Adipocyte (in vitro differentiated cells): ENCODE measurements around the gene KPRP.

Experiments used
- DNase-seq: peaks from one replicate; pipeline ENCODE4 v3.0.0-alpha.2; 2015; ENCODE audit warnings: low read depth
- H3K27me3 ChIP-seq: replicated peaks from 2 replicates; pipeline ENCODE4 v1.7.0; 2013; ENCODE audit warnings: mild to moderate bottlenecking, low read length, moderate library complexity; ENCODE audit not compliant: control insufficient read depth, insufficient read depth
- H3K36me3 ChIP-seq: 2 replicates; pipeline ENCODE4 v1.7.0; 2013; ENCODE audit warnings: low read length, mild to moderate bottlenecking, moderate library complexity; ENCODE audit not compliant: control insufficient read depth, insufficient read depth, severe bottlenecking
- H3K4me1 ChIP-seq: 2 replicates; pipeline ENCODE4 v1.7.0; 2013; ENCODE audit warnings: mild to moderate bottlenecking, low read length, moderate library complexity; ENCODE audit not compliant: control insufficient read depth, insufficient read depth
- H3K4me3 ChIP-seq: 2 replicates; pipeline ENCODE4 v1.7.0; 2013; ENCODE audit warnings: mild to moderate bottlenecking, low read length, moderate library complexity
- H3K9ac ChIP-seq: 2 replicates; pipeline ENCODE4 v1.7.0; 2013; ENCODE audit warnings: mild to moderate bottlenecking, low read length, moderate library complexity
- H3K9me3 ChIP-seq: 2 replicates; pipeline ENCODE4 v1.7.0; 2013; ENCODE audit warnings: mild to moderate bottlenecking, low read length, moderate library complexity; ENCODE audit not compliant: control insufficient read depth

KPRP gene

GRCh38 chr1:152757747-152758146 lies at the start of gene KPRP:
Gene KPRP (plus strand): TSS chr1:152758025. CDS start chr1:152759589, 1,564 bp downstream.
- Histone ChIP-seq H3K36me3 (no peaks in the 10 kb centered on the region), H3K4me3 (no peak within 1 kb of the TSS), H3K9ac (no peak within 1 kb of the TSS), H3K27me3 (no peaks in the 10 kb centered on the region), H3K9me3 (no peaks in the 10 kb centered on the region), H3K4me1 (peaks cover 7% of the 10 kb centered on the region)
- DNase-seq = no peak

DNA sequence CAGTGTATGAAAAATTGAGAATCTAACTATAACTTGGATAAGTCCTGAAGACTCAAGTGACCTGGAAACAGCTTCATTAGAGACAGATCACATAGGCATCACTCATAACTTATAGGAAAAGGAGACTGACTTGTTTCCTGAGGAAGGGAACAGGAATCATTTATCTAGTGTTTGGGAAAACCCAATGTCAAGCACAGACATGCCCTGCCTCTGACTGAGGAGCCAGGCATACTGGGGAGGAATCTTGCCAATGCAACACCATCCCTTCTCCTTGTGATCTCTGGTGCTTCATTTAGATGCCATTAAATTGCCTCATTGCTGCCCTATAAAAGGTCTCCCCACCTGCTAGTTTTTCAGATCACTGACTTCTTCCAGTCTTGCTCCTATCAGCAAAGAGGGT lies 39.6 kb upstream of the KPRP start:
- Histone ChIP-seq H3K9ac (no peak overlapping the region), H3K36me3 (no peaks in the 10 kb centered on the region), H3K9me3 (peaks cover 5% of the 10 kb centered on the region), H3K4me1 (no peaks in the 10 kb centered on the region), H3K27me3 (peaks cover 20% of the 10 kb centered on the region), H3K4me3 (no peak overlapping the region)
- no peak for DNase-seq

- Histone ChIP-seq H3K4me1 (no peaks in the 10 kb centered on the region), H3K36me3 (no peaks in the 10 kb centered on the region), H3K4me3 (no peak overlapping the region), H3K27me3 (peaks cover 10% of the 10 kb centered on the region), H3K9ac (no peak overlapping the region), H3K9me3 (no peaks in the 10 kb centered on the region)
- DNase-seq = no peak
Observed at GRCh38 chr1:152725261-152725660, 32.6 kb upstream of the KPRP start.

DNA sequence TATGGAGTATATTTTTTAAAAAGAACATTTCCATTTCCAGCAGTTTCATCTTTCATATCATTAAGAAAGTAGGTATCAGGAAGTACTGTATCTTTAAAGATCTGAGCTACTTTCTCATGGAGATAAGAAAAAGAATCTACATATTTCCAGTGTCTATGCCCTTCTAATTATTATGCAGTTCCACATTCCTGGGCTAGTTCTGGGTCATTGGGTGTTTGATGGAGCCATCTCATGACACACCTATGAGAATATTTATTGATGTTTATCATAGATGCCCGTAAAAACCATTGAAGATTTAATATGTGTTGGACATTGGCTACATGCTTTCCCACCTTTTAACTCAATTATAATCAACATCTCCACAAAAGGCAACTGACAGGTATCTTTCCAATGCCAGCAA lies 28.8 kb upstream of the KPRP start:
- no peaks in the 10 kb centered on the region for H3K36me3 ChIP-seq
- H3K4me1 ChIP-seq = no peaks in the 10 kb centered on the region
- H3K4me3 ChIP-seq = no peak overlapping the region
- no peaks in the 10 kb centered on the region for H3K9me3 ChIP-seq
- no peak for DNase-seq
- no peaks in the 10 kb centered on the region for H3K27me3 ChIP-seq
- no peak overlapping the region for H3K9ac ChIP-seq

GRCh38 chr1:152735648-152736047 lies 22.2 kb upstream of the KPRP start:
- H3K9ac ChIP-seq = no peak overlapping the region
- no peak for DNase-seq
- H3K9me3 ChIP-seq = no peaks in the 10 kb centered on the region
- no peaks in the 10 kb centered on the region for H3K27me3 ChIP-seq
- peaks cover 10% of the 10 kb centered on the region for H3K4me1 ChIP-seq
- H3K36me3 ChIP-seq = no peaks in the 10 kb centered on the region
- H3K4me3 ChIP-seq = no peak overlapping the region

GRCh38 chr1:152737997-152738396 lies 19.8 kb upstream of the KPRP start:
- Histone ChIP-seq H3K9me3 (no peaks in the 10 kb centered on the region), H3K27me3 (no peaks in the 10 kb centered on the region), H3K9ac (no peak overlapping the region), H3K4me3 (no peak overlapping the region), H3K36me3 (no peaks in the 10 kb centered on the region), H3K4me1 (peaks cover 16% of the 10 kb centered on the region)
- DNase-seq = no peak

DNA sequence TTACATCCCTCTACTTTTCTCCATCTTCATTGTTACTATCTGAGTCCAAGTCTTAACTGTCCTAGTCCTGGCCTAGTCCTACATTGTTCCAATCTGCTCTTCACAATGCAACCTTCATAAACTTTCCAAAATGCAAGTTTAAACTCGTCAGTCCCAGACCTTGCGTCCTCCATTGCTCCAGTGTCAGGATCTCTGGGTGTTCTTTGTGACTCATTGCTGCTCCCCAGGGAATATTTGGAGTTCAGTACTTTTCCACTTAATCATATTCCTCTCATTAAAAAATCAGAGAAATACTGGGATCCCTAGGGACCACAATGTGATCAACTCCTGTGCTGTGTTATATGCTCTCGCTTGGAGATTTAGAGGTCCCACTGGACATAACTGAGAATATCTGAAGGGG lies 18.0 kb upstream of the KPRP start:
- Histone ChIP-seq H3K4me1 (peaks cover 34% of the 10 kb centered on the region), H3K4me3 (no peak overlapping the region), H3K36me3 (no peaks in the 10 kb centered on the region), H3K27me3 (no peaks in the 10 kb centered on the region), H3K9me3 (no peaks in the 10 kb centered on the region), H3K9ac (no peak overlapping the region)
- no peak for DNase-seq

GRCh38 chr1:152741656-152742055 lies 16.2 kb upstream of the KPRP start:
- Histone ChIP-seq H3K9me3 (no peaks in the 10 kb centered on the region), H3K4me1 (peaks cover 35% of the 10 kb centered on the region), H3K4me3 (no peak overlapping the region), H3K9ac (no peak overlapping the region), H3K27me3 (no peaks in the 10 kb centered on the region), H3K36me3 (no peaks in the 10 kb centered on the region)
- DNase-seq = no peak

DNA sequence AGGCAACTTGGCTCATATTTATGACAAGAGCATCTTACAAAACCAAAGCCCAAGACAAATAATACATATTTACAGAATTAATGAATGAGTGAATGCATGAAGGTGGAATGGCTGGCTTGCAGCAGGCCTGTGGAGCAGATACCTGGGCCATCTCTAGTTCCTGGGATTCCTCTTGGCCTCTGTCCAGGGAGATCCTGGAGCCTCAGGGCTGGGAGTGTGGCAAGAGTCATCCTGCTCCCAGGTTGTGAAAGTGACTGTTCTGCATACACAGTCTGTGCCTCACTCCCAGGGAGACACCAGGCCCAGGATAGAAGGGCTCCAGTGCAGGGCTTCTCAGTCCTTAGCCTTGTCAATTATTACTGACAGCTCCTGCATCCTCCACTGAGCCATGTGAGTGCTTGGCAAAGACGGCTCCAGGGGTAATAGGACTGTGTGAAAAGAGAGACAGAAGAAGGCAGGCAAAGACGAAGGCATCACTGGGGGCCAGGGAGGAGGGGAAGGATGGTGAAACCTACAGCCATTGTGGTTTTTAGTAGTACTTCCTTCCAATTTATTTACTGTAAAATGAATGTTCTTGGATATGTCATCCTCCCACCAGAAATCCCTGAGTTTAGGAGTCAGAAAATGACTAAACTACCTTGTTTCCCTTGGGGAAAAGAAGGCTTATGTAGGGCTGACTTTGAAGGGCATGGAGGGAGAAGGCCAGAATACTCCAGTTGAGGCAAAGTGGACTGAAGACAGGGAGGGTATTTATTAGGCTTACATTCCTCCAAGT lies 14.3 kb upstream of the KPRP start:
- Histone ChIP-seq H3K36me3 (no peaks in the 10 kb centered on the region), H3K4me1 (peaks cover 29% of the 10 kb centered on the region), H3K9ac (no peak overlapping the region), H3K27me3 (no peaks in the 10 kb centered on the region), H3K9me3 (no peaks in the 10 kb centered on the region), H3K4me3 (no peak overlapping the region)
- no peak for DNase-seq

GRCh38 chr1:152745289-152745704 lies 12.5 kb upstream of the KPRP start:
- Histone ChIP-seq H3K36me3 (no peaks in the 10 kb centered on the region), H3K27me3 (no peaks in the 10 kb centered on the region), H3K9me3 (no peaks in the 10 kb centered on the region), H3K9ac (no peak overlapping the region), H3K4me3 (no peak overlapping the region), H3K4me1 (peaks cover 25% of the 10 kb centered on the region)
- DNase-seq = no peak

- H3K9me3 ChIP-seq = no peaks in the 10 kb centered on the region
- DNase-seq = no peak
- no peaks in the 10 kb centered on the region for H3K27me3 ChIP-seq
- H3K4me1 ChIP-seq = peaks cover 25% of the 10 kb centered on the region
- H3K9ac ChIP-seq = no peak overlapping the region
- H3K36me3 ChIP-seq = no peaks in the 10 kb centered on the region
- no peak overlapping the region for H3K4me3 ChIP-seq
Observed at GRCh38 chr1:152745765-152746444, 11.9 kb upstream of the KPRP start.
